Skeletal muscle cell (primary cell): ENCODE results near the gene CRYGA.
"Not testable (repeated sequence)": the region's sequence is repeated elsewhere in the genome, so short reads cannot be mapped to it uniquely, and the experiment has no call there.

Source experiments
- DNase-seq: peaks from one replicate; pipeline ENCODE4 v3.0.0-alpha.2; 2010; ENCODE audit warnings: low read depth
- H3K4me3 ChIP-seq: 2 replicates; pipeline ENCODE4 v1.5.1; 2011; ENCODE audit warnings: low read depth, mild to moderate bottlenecking, control low read depth, low read length, moderate library complexity

The CRYGA gene

GRCh38 chr2:208129744-208130711, 33.4 kb downstream of the CRYGA start, which contains the start of gene CRYGC:
Gene CRYGC, minus strand, starts transcription at chr2:208129828. Its CDS starts 36 bp downstream, at chr2:208129792.
- H3K4me3 ChIP-seq, result no peak within 1 kb of the TSS
- DNase-seq, result no peak

GRCh38 chr2:208128136-208128535, 35.3 kb downstream of the CRYGA start:
- no peak for DNase-seq
- H3K4me3 ChIP-seq, result no peak overlapping the region

- H3K4me3 ChIP-seq, result no peak overlapping the region
- DNase-seq, result no peak
Measured at GRCh38 chr2:208127090-208127489, 36.3 kb downstream of the CRYGA start.

GRCh38 chr2:208125251-208125650, 38.1 kb downstream of the CRYGA start:
- H3K4me3 ChIP-seq, result no peak overlapping the region
- no peak for DNase-seq

- not testable (repeated sequence) for H3K4me3 ChIP-seq, DNase-seq
Measured at GRCh38 chr2:208124013-208124715, 39.2 kb downstream of the CRYGA start, which contains the start of gene CRYGD. Gene CRYGD, minus strand, starts transcription at chr2:208124524. Its CDS starts 51 bp downstream, at chr2:208124473.

- H3K4me3 ChIP-seq, result no peak overlapping the region
- DNase-seq, result no peak
Measured at GRCh38 chr2:208122248-208122647, 41.1 kb downstream of the CRYGA start.

GRCh38 chr2:208118918-208119317, 44.5 kb downstream of the CRYGA start:
- DNase-seq, result no peak
- H3K4me3 ChIP-seq, result no peak overlapping the region

- H3K4me3 ChIP-seq, DNase-seq: not testable (repeated sequence)
Measured at GRCh38 chr2:208117390-208117789, 46.0 kb downstream of the CRYGA start.

- no peak overlapping the region for H3K4me3 ChIP-seq
- DNase-seq, result no peak
Measured at GRCh38 chr2:208112969-208113368, 50.4 kb downstream of the CRYGA start.

GRCh38 chr2:208112273-208112745, 51.1 kb downstream of the CRYGA start:
- DNase-seq, H3K4me3 ChIP-seq: not testable (repeated sequence)
